ENCODE measurements around the gene PAH.

- TF ChIP-seq CTCF (IDR thresholded peaks at IDR 0.05; ENCODE audit: low read depth, low read length) (no peak), EZH2phosphoT487 (IDR thresholded peaks at IDR 0.05; ENCODE audit: low read depth) (no peak)
Observed at GRCh38 chr12:102920271-102920670, 3.2 kb upstream of the PAH start.

Data from OCI-LY3 (cell line).